NT2/D1 (cell line): Measurements from ENCODE around the gene HELB.

Experiments
- YY1 ChIP-seq: IDR thresholded peaks from 2 replicates; pipeline ENCODE4 v1.6.1; 2011; ENCODE audit not compliant: insufficient read length, insufficient read depth
- ZNF274 ChIP-seq: IDR thresholded peaks from 2 replicates; pipeline ENCODE4 v1.6.1; 2011; ENCODE audit warnings: mild to moderate bottlenecking, low read depth, low read length

- TF ChIP-seq ZNF274 (no peak), YY1 (no peak)
Observed at GRCh38 chr12:66269142-66269541, 33.2 kb upstream of the HELB start.
